Testis (tissue), 2 donors: ENCODE data around the gene SKA2.

Experiments
- CTCF ChIP-seq, 3 experiments: fragments of 450-650 bp in 2 of 3; fragments of 200-600 bp in 1 of 3; sonication (generic) in 1 of 3; IDR thresholded peaks; one replicate each; pipeline ENCODE4 v1.5.1; 2016 to 2019; ENCODE audit warnings: antibody characterized with exemption in 3 of 3, mild to moderate bottlenecking in 2 of 3, moderate library complexity in 1 of 3
- POLR2A ChIP-seq: fragments of 450-650 bp; IDR thresholded peaks from one replicate; pipeline ENCODE4 v1.6.1; 2017; ENCODE audit warnings: antibody characterized with exemption, mild to moderate bottlenecking, moderate library complexity

DNA sequence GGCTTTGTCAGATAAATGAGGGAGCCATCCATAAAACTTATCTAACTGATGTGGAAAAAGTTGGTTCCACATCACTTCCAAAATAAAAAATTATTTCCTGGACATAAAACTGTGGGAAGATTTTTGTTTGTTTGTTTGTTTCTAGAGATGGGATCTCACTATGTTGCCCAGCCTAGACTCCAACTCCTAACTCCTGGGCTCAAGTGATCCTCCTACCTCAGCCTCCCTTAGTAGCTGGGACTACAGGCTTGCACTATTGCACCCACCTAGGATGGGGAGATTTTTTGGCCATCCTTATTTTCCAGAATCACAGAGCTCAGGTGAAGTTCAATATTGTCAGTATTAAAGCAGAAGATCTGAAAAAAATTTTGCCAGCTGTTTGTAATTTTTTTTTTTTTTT is 31.0 kb upstream of the SKA2 start:
- TF ChIP-seq POLR2A (no peak), CTCF (IDR thresholded peaks at IDR 0.05) (no peak)
